Endothelial cell of umbilical vein (primary cell): ENCODE results near the gene LAD1. TPM values are rescaled to one million over a fixed set of nuclear protein-coding genes. Genes with fewer than 3 reads are reported as not detected.

ENCODE experiments used
- BruUV-seq: library from RNA; stranded (reverse); fragments of 400-500 nt; replicated peaks from 2 replicates; lab custom pipeline; 2021; lab: Mats Ljungman, UMichigan
- CTCF ChIA-PET: fragments of 300-600, 350-600 bp; sonication (Branson Sonifier 250); formaldehyde crosslinking; loops from one replicate; lab custom pipeline; 2021; ENCODE audit warnings: antibody characterized with exemption, inconsistent platforms; lab: Charles Lee
- POLR2A ChIA-PET: fragments of 300-600, 350-600 bp; sonication (Branson Sonifier 250); formaldehyde crosslinking; loops from one replicate; lab custom pipeline; 2021; ENCODE audit warnings: antibody characterized with exemption, inconsistent platforms; lab: Charles Lee
- DNase-seq: peaks from one replicate; pipeline ENCODE4 v3.0.0-alpha.2; 2011; ENCODE audit warnings: low read depth, low spot score
- FAIRE-seq: peaks from 2 replicates; lab custom pipeline; 2011; peaks lifted over from hg19 to GRCh38; lab: Jason Lieb, UNC
- H2AFZ ChIP-seq: 2 replicates; pipeline ENCODE4 v1.6.0; 2012; ENCODE audit warnings: low read depth, low read length, control low read depth, inconsistent platforms
- H3K27ac ChIP-seq: 2 replicates; pipeline ENCODE4 v1.5.1; 2011; ENCODE audit warnings: low read depth, mild to moderate bottlenecking, control low read depth, low read length, moderate library complexity; ENCODE audit not compliant: insufficient read depth
- H3K27me3 ChIP-seq, 2 experiments: 2 replicates each; pipeline versions ENCODE4 v1.6.0 to v1.6.1; 2011; ENCODE audit warnings: low read length in 2 of 2, mixed read lengths in 1 of 2; ENCODE audit not compliant: control insufficient read depth in 2 of 2, insufficient read depth in 2 of 2
- H3K36me3 ChIP-seq, 2 experiments: 2 replicates in 1 of 2; 3 replicates in 1 of 2; pipeline ENCODE4 v1.5.1; 2011; ENCODE audit warnings: low read length in 2 of 2, mild to moderate bottlenecking in 1 of 2, moderate library complexity in 1 of 2; ENCODE audit not compliant: control insufficient read depth in 2 of 2, insufficient read depth in 2 of 2; ENCODE audit errors: extremely low read depth in 1 of 2
- H3K4me1 ChIP-seq: 3 replicates; pipeline ENCODE4 v1.5.1; 2011; ENCODE audit warnings: mild to moderate bottlenecking, low read length; ENCODE audit not compliant: control insufficient read depth, insufficient read depth; ENCODE audit errors: extremely low read depth
- H3K4me2 ChIP-seq: 2 replicates; pipeline ENCODE4 v1.6.1; 2011; ENCODE audit warnings: low read length, control low read depth, mixed read lengths; ENCODE audit not compliant: insufficient read depth
- H3K4me3 ChIP-seq, 3 experiments: fragments of 200-600 bp in 1 of 3; sonication (generic), shearing (Covaris generic) in 1 of 3; replicated peaks in 1 of 3; 2 replicates each; pipeline ENCODE4 v1.5.1; 2011 to 2016; ENCODE audit warnings: control low read depth in 3 of 3, low read length in 3 of 3, mild to moderate bottlenecking in 2 of 3, inconsistent platforms in 1 of 3, low read depth in 1 of 3, moderate library complexity in 1 of 3; ENCODE audit not compliant: insufficient read depth in 1 of 3
- H3K79me2 ChIP-seq: 2 replicates; pipeline ENCODE4 v1.6.0; 2012; ENCODE audit warnings: low read length, inconsistent platforms; ENCODE audit not compliant: control insufficient read depth, insufficient read depth
- H3K9ac ChIP-seq: replicated peaks from 2 replicates; pipeline ENCODE3; 2011; ENCODE audit warnings: low read length, control low read depth; ENCODE audit not compliant: insufficient read depth; ENCODE audit errors: extremely low read depth
- H3K9me1 ChIP-seq: replicated peaks from 3 replicates; pipeline ENCODE4 v1.6.0; 2011; ENCODE audit warnings: mild to moderate bottlenecking, low read length; ENCODE audit not compliant: control insufficient read depth, insufficient read depth; ENCODE audit errors: extremely low read depth
- H3K9me3 ChIP-seq: replicated peaks from 2 replicates; pipeline ENCODE4 v1.5.1; 2012; ENCODE audit warnings: low read length, inconsistent platforms; ENCODE audit not compliant: control insufficient read depth, insufficient read depth
- H4K20me1 ChIP-seq: replicated peaks from 2 replicates; pipeline ENCODE3; 2011; ENCODE audit warnings: mild to moderate bottlenecking, low read length; ENCODE audit not compliant: control insufficient read depth, insufficient read depth; ENCODE audit errors: extremely low read depth
- EZH2 ChIP-seq: IDR thresholded peaks from 2 replicates; pipeline ENCODE4 v1.6.1; 2012; ENCODE audit warnings: borderline replicate concordance, low read depth, mild to moderate bottlenecking, moderate library complexity, low read length, inconsistent platforms; ENCODE audit not compliant: severe bottlenecking
- FOS ChIP-seq: IDR thresholded peaks from 2 replicates; pipeline ENCODE4 v1.6.1; 2011; ENCODE audit warnings: mild to moderate bottlenecking, low read length, moderate library complexity, borderline replicate concordance; ENCODE audit not compliant: insufficient read depth
- GATA2 ChIP-seq: IDR thresholded peaks from 2 replicates; pipeline ENCODE4 v1.7.0; 2011; ENCODE audit warnings: low read depth, mild to moderate bottlenecking, moderate library complexity, mixed read lengths, low read length; ENCODE audit not compliant: insufficient read length, insufficient read depth
- JUN ChIP-seq: IDR thresholded peaks from 2 replicates; pipeline ENCODE4 v1.6.1; 2011; ENCODE audit warnings: borderline replicate concordance, low read depth; ENCODE audit not compliant: insufficient read length, insufficient read depth
- MYC ChIP-seq: IDR thresholded peaks from one replicate; pipeline ENCODE4 v1.6.1; 2011; ENCODE audit warnings: mild to moderate bottlenecking, low read depth, low read length
- POLR2A ChIP-seq: IDR thresholded peaks from 2 replicates; pipeline ENCODE4 v1.6.1; 2012; ENCODE audit warnings: low read depth, mild to moderate bottlenecking, control low read depth, low read length
- POLR2AphosphoS5 ChIP-seq: IDR thresholded peaks from 2 replicates; pipeline ENCODE4 v1.6.1; 2012; ENCODE audit warnings: low read depth, mild to moderate bottlenecking, control low read depth, low read length, moderate library complexity; ENCODE audit not compliant: insufficient read depth
- dilution Hi-C: fragments of 300-500 bp; cut with MboI; formaldehyde crosslinking; loops from one replicate; pipeline ENCODE4 v1.15.0; 2019; ENCODE audit warnings: low sequenced_read_pairs; ENCODE audit not compliant: extremely low pct_ligation_motif_present
- intact Hi-C: fragments of 100-400 bp; cut with micrococcal nuclease; formaldehyde crosslinking; loops from one replicate; pipeline ENCODE4 v1.10.0; 2022
- polyA plus RNA-seq, 4 experiments: library from polyadenylated mRNA; depleted of rRNA in 3 of 4; stranded (reverse) in 3 of 4; unstranded in 1 of 4; fragments of >200 nt; gene quantifications; 2 replicates each; pipeline versions ENCODE4 v1.2.1 to v1.2.3, GENCODE V29; 2011 to 2012; ENCODE audit warnings: missing spikeins in 1 of 4
- total RNA-seq: library from RNA; stranded (reverse); gene quantifications from 2 replicates; pipeline ENCODE4 v1.2.3, GENCODE V29; 2021
- TF ChIP-seq, protein P1 (sequence below): IDR thresholded peaks from 2 replicates; pipeline ENCODE4 v1.6.1; 2011; ENCODE audit not compliant: insufficient read depth, insufficient read length
- TF ChIP-seq, protein P2 (sequence below), 2 donors: IDR thresholded peaks; 1 replicate in 1 of 2; 2 replicates in 1 of 2; pipeline ENCODE4 v1.5.1; 2011; ENCODE audit warnings: low read length in 2 of 2, mild to moderate bottlenecking in 2 of 2, moderate library complexity in 2 of 2, control low read depth in 1 of 2, inconsistent platforms in 1 of 2, low read depth in 1 of 2; ENCODE audit not compliant: insufficient read depth in 1 of 2; ENCODE audit errors: extremely low read depth in 1 of 2

The LAD1 gene
- total and polyA plus RNA-seq, 2 donors (not counting 3 experiments of a cell fraction or from before 2014, with no cell fraction given) = not detected

DNA sequence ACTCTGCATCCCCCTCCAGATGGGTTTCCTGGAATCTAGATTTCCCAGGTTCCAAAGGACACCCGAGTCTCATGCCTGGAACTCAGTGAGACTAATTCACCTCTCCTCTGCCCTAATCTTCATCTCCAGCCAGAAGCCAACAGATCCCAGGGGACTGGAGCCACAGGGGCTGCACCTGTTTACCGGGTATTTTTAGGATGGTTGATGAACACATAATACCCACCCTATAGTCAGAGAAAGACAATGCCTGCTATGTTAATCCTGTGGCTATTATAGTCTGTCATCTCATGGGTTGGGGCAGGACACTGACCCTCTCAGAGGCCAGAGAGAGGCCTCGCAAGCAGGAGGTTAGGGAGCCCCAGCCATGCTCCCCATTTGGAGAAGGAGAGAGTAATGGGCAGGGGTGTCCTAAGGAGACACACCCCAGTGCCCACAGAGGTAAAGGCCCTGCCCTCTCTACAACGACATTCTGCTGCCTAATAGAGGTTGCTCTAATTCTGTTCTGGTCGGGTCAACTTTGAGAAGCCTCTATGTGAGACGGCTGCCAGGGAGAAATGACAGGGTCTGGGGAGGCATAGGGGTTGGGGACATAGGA, 23.4 kb upstream of the LAD1 start:
- intact Hi-C loops (no loop called here), dilution Hi-C loops (no loop called here)
- Histone ChIP-seq H4K20me1 (no peaks in the 10 kb centered on the region), H3K9me3 (no peaks in the 10 kb centered on the region), H3K4me1 (no peaks in the 10 kb centered on the region), H3K27me3 (peaks cover 2 to 4% of the 10 kb centered on the region in 2 experiments), H3K79me2 (no peaks in the 10 kb centered on the region), H3K36me3 (no peaks in the 10 kb centered on the region), H3K27ac (no peak overlapping the region), H3K9me1 (no peaks in the 10 kb centered on the region), H3K4me2 (no peak overlapping the region), H3K4me3 (no peak overlapping the region), H3K9ac (no peak overlapping the region), H2AFZ (no peak overlapping the region)
- TF ChIP-seq EZH2 = no peak
- TF ChIP-seq, protein P1, sequence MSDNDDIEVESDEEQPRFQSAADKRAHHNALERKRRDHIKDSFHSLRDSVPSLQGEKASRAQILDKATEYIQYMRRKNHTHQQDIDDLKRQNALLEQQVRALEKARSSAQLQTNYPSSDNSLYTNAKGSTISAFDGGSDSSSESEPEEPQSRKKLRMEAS = no peak
- TF ChIP-seq GATA2 = no peak
- no peak for TF ChIP-seq POLR2A
- TF ChIP-seq, protein P2, sequence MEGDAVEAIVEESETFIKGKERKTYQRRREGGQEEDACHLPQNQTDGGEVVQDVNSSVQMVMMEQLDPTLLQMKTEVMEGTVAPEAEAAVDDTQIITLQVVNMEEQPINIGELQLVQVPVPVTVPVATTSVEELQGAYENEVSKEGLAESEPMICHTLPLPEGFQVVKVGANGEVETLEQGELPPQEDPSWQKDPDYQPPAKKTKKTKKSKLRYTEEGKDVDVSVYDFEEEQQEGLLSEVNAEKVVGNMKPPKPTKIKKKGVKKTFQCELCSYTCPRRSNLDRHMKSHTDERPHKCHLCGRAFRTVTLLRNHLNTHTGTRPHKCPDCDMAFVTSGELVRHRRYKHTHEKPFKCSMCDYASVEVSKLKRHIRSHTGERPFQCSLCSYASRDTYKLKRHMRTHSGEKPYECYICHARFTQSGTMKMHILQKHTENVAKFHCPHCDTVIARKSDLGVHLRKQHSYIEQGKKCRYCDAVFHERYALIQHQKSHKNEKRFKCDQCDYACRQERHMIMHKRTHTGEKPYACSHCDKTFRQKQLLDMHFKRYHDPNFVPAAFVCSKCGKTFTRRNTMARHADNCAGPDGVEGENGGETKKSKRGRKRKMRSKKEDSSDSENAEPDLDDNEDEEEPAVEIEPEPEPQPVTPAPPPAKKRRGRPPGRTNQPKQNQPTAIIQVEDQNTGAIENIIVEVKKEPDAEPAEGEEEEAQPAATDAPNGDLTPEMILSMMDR (IDR thresholded peaks at IDR 0.05; ENCODE audit: extremely low read depth in 1 of 2, insufficient read depth in 1 of 2, low read depth in 1 of 2, low read length in 2 of 2) = no peak
- no peak for TF ChIP-seq POLR2AphosphoS5
- TF ChIP-seq JUN = no peak
- TF ChIP-seq FOS = no peak
- no peak for TF ChIP-seq MYC
- FAIRE-seq (no peak), DNase-seq (no peak)
- ChIA-PET CTCF (interaction anchor here (1.8 kb wide), 1 partner anchor 13 kb away, joined by 11 read pairs; no protein-coding TSS in a partner anchor), POLR2A (no interaction called here)
- BruUV-seq = no TSS peak
